Stimulated activated naive CD8-positive, alpha-beta T cell treated with anti-CD3 and anti-CD28 coated beads, Interleukin-15, Interleukin-2, amounts not matched to agents 100 ng/mL and 50 ng/mL, for 24 hours (primary cell): ENCODE results near the gene IFI16.
"Not testable (repeated sequence)": the region's sequence is repeated elsewhere in the genome, so short reads cannot be mapped to it uniquely, and the experiment has no call there.

Experiments used
- H3K27ac Mint-ChIP-seq: one replicate; pipeline ENCODE4 v1.8.0; 2021; ENCODE audit warnings: mild to moderate bottlenecking, mixed read lengths
- H3K27me3 Mint-ChIP-seq: one replicate; pipeline ENCODE4 v1.8.0; 2021; ENCODE audit warnings: mixed read lengths
- H3K36me3 Mint-ChIP-seq: one replicate; pipeline ENCODE4 v1.8.0; 2021; ENCODE audit warnings: low read depth, mixed read lengths
- H3K4me1 Mint-ChIP-seq: one replicate; pipeline ENCODE4 v1.8.0; 2021; ENCODE audit warnings: low read depth, mixed read lengths
- H3K4me3 Mint-ChIP-seq: one replicate; pipeline ENCODE4 v1.8.0; 2021; ENCODE audit warnings: mild to moderate bottlenecking, mixed read lengths
- H3K9me3 Mint-ChIP-seq: one replicate; pipeline ENCODE4 v1.8.0; 2021; ENCODE audit warnings: mixed read lengths

IFI16 gene

DNA sequence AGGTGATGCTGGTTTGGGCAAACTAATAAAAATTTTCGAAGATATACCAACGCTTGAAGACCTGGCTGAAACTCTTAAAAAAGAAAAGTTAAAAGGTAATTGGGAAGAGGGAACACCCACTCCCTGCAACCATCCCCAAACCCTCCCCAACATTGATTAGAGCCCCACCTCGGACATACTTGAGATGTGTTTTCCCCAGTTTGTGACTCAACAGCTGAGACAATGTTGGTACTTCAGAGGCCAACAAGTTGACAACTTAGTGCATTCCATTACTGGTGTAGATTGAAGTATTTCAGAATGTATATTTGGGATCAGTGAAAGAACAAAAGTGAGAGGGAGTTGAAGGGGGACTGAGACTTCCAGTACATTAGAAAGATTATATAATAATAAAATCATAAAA, 5.1 kb downstream of the IFI16 start:
- Mint-ChIP-seq H3K4me3 (peak overlapping the region; percentile 93), H3K27me3 (no peaks in the 10 kb centered on the region), H3K4me1 (peaks cover 76% of the 10 kb centered on the region), H3K27ac (peak overlapping the region; percentile 99), H3K36me3 (peaks cover 90% of the 10 kb centered on the region), H3K9me3 (no peaks in the 10 kb centered on the region)

DNA sequence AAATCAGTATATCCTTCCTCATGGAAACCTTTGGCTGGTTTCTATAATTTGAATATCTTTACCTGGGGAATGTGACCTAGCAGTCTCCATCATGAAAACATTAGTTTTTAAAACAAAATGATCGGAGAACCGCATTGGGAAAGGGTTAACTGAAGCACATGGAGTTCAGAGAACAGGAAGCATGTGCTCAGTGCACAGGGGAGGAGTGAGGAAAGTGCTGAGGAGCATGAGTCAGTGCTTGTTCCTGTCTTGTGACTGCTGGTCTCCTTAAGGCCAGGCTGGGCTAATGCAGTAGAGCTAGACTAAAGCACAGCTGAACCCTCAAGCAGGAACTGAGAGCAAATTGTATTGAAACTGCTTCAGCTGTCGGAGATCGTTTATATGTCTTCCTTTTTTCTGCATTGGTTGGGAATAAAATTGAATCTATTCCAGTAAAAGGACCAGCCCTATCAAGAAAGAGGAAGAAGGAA, 5.8 kb downstream of the IFI16 start:
- Mint-ChIP-seq H3K27me3 (no peaks in the 10 kb centered on the region), H3K36me3 (peaks cover 90% of the 10 kb centered on the region), H3K4me1 (peaks cover 79% of the 10 kb centered on the region), H3K9me3 (no peaks in the 10 kb centered on the region), H3K27ac (peak overlapping the region; percentile 99), H3K4me3 (peak overlapping the region; percentile 93)

GRCh38 chr1:159023723-159024122, 14.0 kb downstream of the IFI16 start:
- no peak overlapping the region for H3K27ac Mint-ChIP-seq
- H3K9me3 Mint-ChIP-seq, result peaks cover 3% of the 10 kb centered on the region
- H3K27me3 Mint-ChIP-seq, result no peaks in the 10 kb centered on the region
- peaks cover 81% of the 10 kb centered on the region for H3K4me1 Mint-ChIP-seq
- H3K4me3 Mint-ChIP-seq, result no peak overlapping the region
- peaks cover 97% of the 10 kb centered on the region for H3K36me3 Mint-ChIP-seq

GRCh38 chr1:159025043-159025442, 15.3 kb downstream of the IFI16 start:
- H3K27me3 Mint-ChIP-seq, result no peaks in the 10 kb centered on the region
- no peak overlapping the region for H3K4me3 Mint-ChIP-seq
- H3K36me3 Mint-ChIP-seq, result peaks cover 97% of the 10 kb centered on the region
- no peak overlapping the region for H3K27ac Mint-ChIP-seq
- peaks cover 4% of the 10 kb centered on the region for H3K9me3 Mint-ChIP-seq
- H3K4me1 Mint-ChIP-seq, result peaks cover 79% of the 10 kb centered on the region

GRCh38 chr1:159026841-159027240, 17.1 kb downstream of the IFI16 start:
- H3K27me3 Mint-ChIP-seq, H3K9me3 Mint-ChIP-seq: not testable (repeated sequence)
- Mint-ChIP-seq H3K36me3 (peaks cover 95% of the 10 kb centered on the region), H3K27ac (peak overlapping the region; percentile 27), H3K4me1 (peaks cover 77% of the 10 kb centered on the region), H3K4me3 (peak overlapping the region; percentile 41)

DNA sequence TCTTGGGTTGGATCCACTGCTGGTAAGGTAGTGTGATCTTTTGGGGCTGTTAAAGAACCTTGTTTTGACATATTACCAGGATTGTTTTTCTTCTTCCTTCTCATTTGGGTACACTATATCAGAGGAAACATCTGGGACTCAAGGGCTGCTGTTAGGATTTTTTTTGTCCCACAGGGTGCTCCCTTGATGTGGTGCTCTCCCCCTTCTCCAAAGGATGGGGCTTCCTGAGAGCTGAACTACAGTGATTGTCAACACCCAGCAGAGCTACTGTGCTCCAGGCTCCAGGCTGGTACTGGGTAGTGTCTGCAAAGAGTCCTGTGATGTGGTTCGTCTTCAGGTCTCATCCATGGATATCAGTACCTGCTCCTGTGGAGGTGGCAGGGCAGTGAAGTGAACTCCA, 20.6 kb downstream of the IFI16 start:
- Mint-ChIP-seq H3K4me1 (peaks cover 66% of the 10 kb centered on the region), H3K36me3 (peaks cover 94% of the 10 kb centered on the region), H3K4me3 (no peak overlapping the region), H3K27me3 (no peaks in the 10 kb centered on the region), H3K27ac (peak overlapping the region; percentile 62), H3K9me3 (peaks cover 4% of the 10 kb centered on the region)

DNA sequence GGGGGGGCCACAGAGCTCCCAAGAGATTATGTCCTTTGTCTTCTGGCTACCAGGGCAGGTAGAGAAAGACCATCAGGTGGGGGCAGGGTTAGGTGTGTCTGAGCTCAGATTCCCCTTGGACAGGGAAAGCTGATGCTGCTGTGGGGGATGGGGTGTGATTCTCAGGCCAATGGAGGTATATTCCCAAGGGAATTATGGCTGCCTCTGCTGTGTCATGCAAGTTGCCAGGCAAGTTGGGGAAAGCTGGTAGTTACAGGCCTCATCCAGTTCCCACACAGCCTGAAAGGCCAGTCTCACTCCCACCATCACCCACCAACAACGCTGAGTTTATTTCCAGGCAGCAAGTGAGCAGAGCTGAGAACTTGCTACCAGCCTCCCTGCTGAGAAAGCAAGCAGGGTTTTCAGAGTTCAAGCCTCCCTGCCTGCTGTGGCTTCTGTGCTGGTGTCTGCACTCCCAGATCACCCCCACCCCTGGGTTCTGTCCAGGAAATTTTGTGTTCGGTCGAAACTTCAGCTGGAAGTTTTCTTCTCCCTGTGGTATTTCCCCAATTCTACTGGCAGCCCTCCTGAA, 21.3 kb downstream of the IFI16 start:
- Mint-ChIP-seq H3K27ac (peak overlapping the region; percentile 41), H3K4me1 (peaks cover 59% of the 10 kb centered on the region), H3K27me3 (no peaks in the 10 kb centered on the region), H3K4me3 (no peak overlapping the region), H3K36me3 (peaks cover 94% of the 10 kb centered on the region), H3K9me3 (peaks cover 4% of the 10 kb centered on the region)

DNA sequence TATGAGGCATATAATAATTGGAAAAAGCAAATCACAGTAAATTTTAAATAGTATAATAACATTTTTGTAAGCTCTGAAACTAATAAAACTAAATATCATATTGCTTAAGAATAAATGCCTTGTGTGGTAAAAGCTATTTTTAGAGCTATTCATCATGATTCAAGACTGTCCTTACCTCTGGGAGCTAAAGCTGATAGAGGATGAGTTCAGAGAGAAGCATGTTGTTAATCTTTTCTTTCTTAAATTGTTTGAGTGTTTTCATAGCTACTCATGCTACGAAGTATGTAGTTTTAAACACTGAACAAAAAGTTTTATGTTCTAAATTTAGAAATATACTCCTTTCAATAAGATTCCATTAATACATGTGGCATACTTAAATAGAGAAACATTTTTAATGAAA, 30.5 kb downstream of the IFI16 start:
- no peaks in the 10 kb centered on the region for H3K9me3 Mint-ChIP-seq
- H3K4me3 Mint-ChIP-seq, result no peak overlapping the region
- peaks cover 93% of the 10 kb centered on the region for H3K36me3 Mint-ChIP-seq
- peaks cover 44% of the 10 kb centered on the region for H3K4me1 Mint-ChIP-seq
- no peaks in the 10 kb centered on the region for H3K27me3 Mint-ChIP-seq
- H3K27ac Mint-ChIP-seq, result no peak overlapping the region

GRCh38 chr1:159040893-159041724, 31.4 kb downstream of the IFI16 start:
- Mint-ChIP-seq H3K27ac (peak overlapping the region; percentile 89), H3K4me1 (peaks cover 53% of the 10 kb centered on the region), H3K36me3 (peaks cover 90% of the 10 kb centered on the region), H3K4me3 (peak overlapping the region; percentile 9), H3K27me3 (no peaks in the 10 kb centered on the region), H3K9me3 (no peaks in the 10 kb centered on the region)

DNA sequence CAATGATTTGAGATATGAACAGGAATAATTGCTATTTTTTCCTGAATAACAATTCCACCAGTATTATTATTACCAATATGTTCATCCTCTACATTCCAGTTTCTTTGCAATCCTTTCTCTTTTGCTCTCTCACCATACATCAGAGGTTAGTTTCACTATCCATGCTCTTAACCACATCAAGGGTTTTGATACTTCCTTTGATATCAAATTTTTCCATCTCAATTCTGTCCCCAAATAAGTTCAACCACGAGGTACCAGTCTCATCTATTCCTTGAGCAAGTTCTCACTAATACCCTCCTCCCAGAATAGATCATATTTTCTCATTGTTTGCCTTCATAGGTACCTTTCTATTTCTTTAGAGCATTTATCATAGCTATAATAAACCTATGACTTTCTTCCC, 36.8 kb downstream of the IFI16 start:
- H3K9me3 Mint-ChIP-seq, H3K27me3 Mint-ChIP-seq: not testable (repeated sequence)
- Mint-ChIP-seq H3K27ac (peak overlapping the region; percentile 94), H3K4me1 (peaks cover 55% of the 10 kb centered on the region), H3K36me3 (peaks cover 86% of the 10 kb centered on the region), H3K4me3 (peak overlapping the region; percentile 73)

- no peaks in the 10 kb centered on the region for H3K9me3 Mint-ChIP-seq
- H3K27ac Mint-ChIP-seq, result peak overlapping the region; percentile 40
- H3K36me3 Mint-ChIP-seq, result peaks cover 94% of the 10 kb centered on the region
- H3K4me3 Mint-ChIP-seq, result no peak overlapping the region
- H3K4me1 Mint-ChIP-seq, result peaks cover 69% of the 10 kb centered on the region
- no peaks in the 10 kb centered on the region for H3K27me3 Mint-ChIP-seq
Measured at GRCh38 chr1:159051436-159051835, 41.7 kb downstream of the IFI16 start.

- Mint-ChIP-seq H3K36me3 (peaks cover 83% of the 10 kb centered on the region), H3K4me1 (peaks cover 58% of the 10 kb centered on the region), H3K9me3 (no peaks in the 10 kb centered on the region), H3K4me3 (no peak overlapping the region), H3K27ac (peak overlapping the region; percentile 28), H3K27me3 (no peaks in the 10 kb centered on the region)
Measured at GRCh38 chr1:159054427-159054826, 44.7 kb downstream of the IFI16 start.

DNA sequence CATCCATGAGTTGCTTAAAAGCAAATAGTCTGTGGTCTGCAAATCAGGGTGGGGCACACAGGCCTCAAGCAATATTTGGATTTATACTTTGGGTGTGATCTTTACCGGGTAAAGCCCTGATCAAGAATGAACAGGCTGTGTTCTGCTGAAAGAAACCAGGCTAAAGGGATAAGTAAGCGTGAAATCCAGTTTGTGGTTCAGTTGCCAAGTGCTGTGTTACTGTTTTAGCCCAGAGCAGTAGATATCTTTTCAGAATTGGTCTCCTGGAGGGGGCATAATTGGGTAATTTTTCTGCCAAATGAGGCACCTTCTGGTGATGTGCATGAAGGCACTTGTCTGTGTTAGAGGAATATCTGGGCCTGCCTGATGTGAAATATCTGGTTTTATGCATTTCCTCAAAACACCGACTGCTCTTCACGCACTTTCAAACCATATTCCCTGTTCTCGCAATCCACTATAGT, 45.5 kb downstream of the IFI16 start:
- no peaks in the 10 kb centered on the region for H3K27me3 Mint-ChIP-seq
- H3K36me3 Mint-ChIP-seq, result peaks cover 75% of the 10 kb centered on the region
- H3K4me3 Mint-ChIP-seq, result no peak overlapping the region
- H3K4me1 Mint-ChIP-seq, result peaks cover 55% of the 10 kb centered on the region
- H3K9me3 Mint-ChIP-seq, result no peaks in the 10 kb centered on the region
- H3K27ac Mint-ChIP-seq, result peak overlapping the region; percentile 43

DNA sequence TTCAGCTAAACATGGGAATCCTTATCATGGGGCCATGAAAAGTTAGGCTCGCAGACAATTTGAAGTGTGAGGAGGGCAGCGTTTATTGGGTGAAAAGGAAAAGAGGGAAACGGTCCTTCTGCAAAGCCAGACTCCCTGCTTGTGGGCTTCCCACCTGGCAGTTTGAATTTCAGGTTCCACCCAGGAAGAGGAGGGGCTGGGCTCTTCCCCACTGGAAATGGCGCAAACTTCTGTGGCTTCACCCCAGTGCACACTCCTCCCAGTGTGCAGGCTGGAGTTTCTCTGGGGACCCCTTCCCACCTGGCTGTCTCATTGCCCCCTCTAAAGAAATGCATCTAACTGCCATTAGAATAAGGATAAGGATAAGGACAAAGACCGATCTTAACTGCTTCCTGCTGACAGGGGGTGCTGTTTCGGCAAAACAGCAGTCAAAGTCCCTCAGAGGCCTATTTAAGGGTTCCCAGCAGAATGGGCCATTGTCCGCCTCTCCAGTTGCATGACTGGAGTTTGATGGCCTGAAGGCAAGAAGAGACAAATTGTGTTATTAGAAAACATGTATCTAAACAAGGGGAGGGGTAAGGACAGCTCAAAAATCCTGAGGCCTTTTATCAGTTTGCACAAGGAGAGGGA, 46.5 kb downstream of the IFI16 start:
- Mint-ChIP-seq H3K36me3 (peaks cover 66% of the 10 kb centered on the region), H3K4me1 (peaks cover 49% of the 10 kb centered on the region), H3K27ac (peak overlapping the region; percentile 42)

DNA sequence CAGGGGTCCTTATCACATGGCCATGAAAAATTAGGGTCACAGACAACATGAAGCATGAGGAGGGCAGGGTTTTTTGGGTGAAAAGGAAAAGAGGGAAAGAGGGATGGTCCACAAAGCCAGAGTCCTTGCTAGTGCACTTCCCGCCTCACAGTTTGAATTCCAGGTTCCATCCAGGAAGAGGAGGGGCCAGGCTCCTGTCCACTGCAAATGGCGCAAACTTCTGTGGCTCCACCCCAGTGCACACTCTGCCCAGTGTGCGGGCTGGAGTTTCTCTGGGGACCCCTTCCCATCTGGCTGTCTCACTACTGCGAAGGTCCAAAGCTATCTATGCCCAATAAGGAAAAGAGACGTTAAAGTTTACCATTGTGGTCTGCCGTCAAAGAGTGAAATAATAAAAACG, 49.0 kb downstream of the IFI16 start:
- H3K36me3 Mint-ChIP-seq, result peaks cover 40% of the 10 kb centered on the region
- no peaks in the 10 kb centered on the region for H3K9me3 Mint-ChIP-seq
- peaks cover 25% of the 10 kb centered on the region for H3K4me1 Mint-ChIP-seq
- no peak overlapping the region for H3K27ac Mint-ChIP-seq
- no peak overlapping the region for H3K4me3 Mint-ChIP-seq
- no peaks in the 10 kb centered on the region for H3K27me3 Mint-ChIP-seq

More for the DNA sequence above, 46.5 kb downstream of the IFI16 start:
- Mint-ChIP-seq H3K27me3 (no peaks in the 10 kb centered on the region), H3K9me3 (no peaks in the 10 kb centered on the region), H3K4me3 (no peak overlapping the region)
